Stimulated activated CD4-positive, alpha-beta T cell treated with anti-CD3 and anti-CD28 coated beads, Interleukin-1b, Interleukin-23, amount 100 ng/mL, for 48 hours (primary cell): ENCODE data around the gene GNG8.
A peak's percentile ranks its signal among the peaks of the same experiment; 100 is the strongest.

Experiments used
- DNase-seq: peaks from one replicate; pipeline ENCODE4 v3.0.0-alpha.2; 2020

The GNG8 gene

GRCh38 chr19:46635920-46636761, at the start of gene GNG8:
Gene GNG8, minus strand, starts transcription at chr19:46636202. Its CDS starts 1,520 bp downstream, at chr19:46634682.
- DNase-seq: no peak

DNA sequence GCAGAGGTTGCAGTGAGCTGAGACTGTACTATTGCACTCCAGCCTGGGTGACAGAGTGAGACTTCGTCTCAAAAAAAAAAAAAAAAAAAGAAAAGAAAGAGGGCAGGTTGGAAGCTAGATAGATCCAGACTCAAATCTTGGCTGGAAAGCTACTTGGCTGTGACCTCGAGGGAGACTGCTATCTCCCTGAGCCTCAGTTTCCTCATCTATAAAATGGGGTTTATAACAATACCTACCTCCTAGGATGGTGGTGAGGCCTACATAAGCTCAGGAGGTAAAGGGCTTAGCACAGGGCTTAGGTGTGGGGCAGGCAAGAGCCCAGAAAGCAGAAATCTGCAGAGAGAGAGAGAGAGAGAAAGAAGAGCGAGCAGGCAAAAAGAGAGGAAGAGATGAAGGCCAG, 49.2 kb upstream of the GNG8 start:
- no peak for DNase-seq

DNA sequence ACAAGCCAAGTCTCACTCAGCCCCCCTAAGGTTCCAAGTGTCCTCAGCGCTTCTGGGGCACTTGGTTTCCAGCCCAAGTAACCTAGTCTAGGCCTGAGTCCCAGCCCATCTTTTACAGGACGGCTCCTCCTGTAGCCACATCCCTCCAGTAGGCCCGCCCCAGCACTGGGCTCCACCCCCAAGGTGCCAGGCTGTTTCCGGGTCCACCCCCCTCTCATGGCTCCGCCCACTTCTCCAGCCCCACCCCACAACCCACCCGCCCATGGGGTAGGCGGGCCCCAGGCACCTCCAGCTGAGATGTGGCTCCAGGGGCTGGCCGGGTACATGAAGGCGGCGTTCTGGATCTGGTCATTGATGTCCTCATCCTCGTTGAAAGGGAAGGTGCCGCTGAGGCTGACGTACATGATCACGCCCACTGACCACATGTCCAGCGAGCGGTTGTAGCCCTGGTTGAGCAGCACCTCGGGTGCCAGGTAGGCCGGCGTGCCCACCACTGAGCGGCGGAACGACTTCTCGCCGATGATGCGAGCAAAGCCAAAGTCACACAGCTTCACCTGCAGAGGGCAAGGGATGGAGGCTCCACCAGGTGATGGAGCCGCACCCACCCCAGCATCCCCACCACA, 42.2 kb upstream of the GNG8 start:
- peak; percentile 72 for DNase-seq

DNA sequence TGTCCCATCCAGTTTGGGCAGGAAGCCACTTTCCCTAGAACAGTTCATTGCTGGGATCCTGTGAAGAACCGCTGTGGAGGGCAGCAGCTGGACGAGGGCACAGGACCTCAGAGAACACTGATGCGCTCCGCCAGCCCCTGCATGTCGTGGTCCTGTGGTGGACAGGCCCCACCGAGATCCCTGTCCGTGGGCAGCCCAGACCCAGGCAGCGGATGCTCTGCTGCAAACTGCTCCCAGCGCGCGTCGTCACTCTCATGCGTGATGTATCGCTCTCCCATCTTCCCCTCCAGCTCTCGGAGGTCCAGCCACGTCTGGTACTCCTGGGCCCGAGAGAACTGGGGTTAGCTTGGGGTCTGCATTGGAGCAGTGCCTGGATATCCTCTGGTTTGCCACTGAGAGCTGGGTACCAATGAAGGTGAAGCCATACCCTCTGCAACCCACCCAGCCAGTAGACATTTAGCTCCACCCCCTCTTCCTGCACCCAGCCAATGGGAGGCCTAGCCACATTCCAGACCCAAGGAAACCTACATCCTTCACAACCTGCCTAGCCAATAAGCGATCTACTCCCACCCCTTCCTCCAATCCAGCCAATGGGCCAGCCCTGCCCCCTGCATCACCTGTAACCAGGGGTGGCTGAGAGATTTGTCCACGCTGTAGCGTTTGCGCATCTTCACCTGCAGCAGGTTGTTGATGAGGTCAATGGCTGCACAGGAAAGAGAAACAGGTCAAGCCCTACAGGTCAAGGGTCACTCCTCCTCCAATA, 38.6 kb upstream of the GNG8 start:
- DNase-seq: no peak

DNA sequence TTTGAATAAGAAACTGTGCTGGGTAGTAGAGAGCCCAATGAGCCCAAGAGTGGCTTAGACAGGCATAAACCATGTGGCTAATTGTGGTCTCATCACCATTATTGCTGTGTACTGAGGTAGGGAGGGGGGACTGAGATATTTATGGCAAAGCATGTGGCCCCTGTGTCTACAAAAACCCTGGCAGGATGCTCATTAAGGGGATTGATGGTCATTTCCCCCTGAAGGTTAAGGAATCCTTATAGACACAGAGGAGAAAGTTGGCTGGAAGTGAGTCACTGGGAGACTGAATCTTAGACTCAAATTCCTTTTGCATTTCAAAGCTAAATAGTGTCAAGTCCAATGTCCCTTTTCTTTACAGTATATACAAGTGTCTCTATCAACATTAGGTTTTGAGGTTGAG, 34.8 kb upstream of the GNG8 start:
- no peak for DNase-seq

DNA sequence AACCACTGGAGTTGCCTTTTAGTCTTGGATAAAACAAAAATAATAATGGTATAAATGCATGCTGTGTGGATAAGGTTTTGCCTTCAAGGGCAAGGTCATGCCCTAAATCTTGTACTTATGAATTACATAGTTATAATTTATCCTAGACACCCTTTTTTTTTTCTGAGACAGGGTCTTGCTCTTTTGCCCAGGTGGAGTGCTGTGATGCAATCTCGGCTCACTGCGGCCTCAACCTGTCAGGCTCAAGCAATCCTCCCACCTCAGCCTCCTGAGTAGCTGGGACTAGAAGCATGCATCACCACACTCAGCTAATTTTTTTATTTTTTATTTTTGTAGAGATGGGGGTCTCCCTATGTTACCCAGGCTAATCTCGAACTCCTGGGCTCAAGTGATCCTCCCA, 32.7 kb upstream of the GNG8 start:
- no peak for DNase-seq

DNA sequence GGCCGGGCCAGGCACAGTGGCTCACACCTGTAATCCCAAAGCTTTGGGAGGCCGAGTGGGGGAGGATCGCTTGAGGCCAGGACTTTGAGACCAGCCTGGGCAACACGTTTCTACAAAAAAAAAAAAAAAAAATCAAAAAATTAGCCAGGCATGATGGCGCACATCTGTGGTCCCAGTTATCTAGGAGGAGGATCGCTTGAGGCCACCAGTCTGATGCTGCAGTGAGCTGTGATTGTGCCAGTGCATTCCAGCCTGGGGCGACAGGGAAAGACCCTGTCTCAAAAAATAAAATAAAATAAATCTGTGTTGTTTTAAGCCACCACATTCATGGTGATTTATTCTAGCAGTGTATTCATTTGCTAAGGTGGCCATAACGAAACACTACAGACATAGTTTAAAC, 29.1 kb upstream of the GNG8 start:
- DNase-seq: no peak

GRCh38 chr19:46661735-46662592, 26.0 kb upstream of the GNG8 start:
- DNase-seq: peak; percentile 83

DNA sequence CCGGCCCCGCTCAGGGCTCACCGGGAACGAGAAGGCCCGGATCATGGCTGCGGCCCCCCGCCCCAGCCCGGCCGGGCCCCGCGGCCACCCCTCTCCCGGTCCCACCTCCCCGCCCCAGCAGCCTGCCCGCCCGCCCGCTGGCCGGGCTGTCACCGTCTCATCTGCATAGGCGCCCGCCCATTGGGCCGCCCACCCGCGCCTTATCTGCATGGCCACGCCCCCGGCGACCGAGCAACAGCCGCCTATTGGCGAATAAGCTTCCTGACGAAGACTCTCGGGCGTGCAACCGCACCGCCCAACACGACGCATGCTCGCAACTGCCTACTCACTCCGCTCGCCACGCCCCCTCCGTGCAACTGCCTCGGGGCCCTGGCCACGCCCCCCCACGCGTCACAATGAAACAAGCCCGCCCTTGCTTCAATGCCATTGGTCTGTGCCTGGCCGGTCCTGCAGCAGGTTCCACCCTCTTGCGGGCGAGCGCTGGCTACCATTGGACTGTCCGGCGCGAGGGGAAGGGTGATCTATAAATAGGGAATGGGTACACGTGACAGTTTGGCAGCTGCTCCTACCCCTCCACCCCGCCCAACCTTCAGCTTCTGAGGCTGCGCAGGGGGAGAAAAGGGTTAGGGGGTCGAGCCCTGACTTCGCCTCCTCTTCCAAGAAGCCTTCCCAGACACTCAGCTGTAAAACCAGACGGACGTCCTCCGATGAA, 25.2 kb upstream of the GNG8 start, which contains the start of gene DACT3:
DACT3 (minus strand) TSS at position 163 of the 712 bp plus-strand sequence; CDS start at position 45, 118 bp downstream.
- DNase-seq: peak; percentile 100

GRCh38 chr19:46660551-46661019, 24.6 kb upstream of the GNG8 start:
- no peak for DNase-seq

DNA sequence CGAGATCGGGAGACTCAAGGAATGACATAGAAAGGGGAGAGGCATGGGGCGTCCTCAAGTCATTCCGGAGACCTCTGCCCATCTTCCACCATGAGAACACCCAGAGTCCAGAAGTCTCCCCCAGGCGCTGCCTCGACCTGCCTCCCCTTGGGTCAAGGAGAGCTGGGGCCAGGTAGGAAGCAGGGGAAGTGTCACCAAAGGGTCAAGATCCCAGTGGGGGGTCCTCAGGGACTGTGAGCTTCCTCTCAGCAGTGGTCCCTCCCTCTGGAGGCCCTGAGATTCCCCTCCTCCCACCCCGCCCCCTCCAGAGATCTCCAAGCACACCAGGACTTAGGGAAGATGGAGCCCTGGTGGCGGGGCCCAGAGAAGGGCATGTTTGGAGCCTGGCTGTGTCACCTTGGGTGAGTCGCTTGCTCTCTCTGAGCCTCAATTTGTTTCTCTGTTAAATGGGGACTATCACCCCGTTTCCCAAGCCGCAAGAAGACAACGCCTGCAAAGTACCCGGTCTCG, 24.1 kb upstream of the GNG8 start:
- DNase-seq: peak; percentile 4

DNA sequence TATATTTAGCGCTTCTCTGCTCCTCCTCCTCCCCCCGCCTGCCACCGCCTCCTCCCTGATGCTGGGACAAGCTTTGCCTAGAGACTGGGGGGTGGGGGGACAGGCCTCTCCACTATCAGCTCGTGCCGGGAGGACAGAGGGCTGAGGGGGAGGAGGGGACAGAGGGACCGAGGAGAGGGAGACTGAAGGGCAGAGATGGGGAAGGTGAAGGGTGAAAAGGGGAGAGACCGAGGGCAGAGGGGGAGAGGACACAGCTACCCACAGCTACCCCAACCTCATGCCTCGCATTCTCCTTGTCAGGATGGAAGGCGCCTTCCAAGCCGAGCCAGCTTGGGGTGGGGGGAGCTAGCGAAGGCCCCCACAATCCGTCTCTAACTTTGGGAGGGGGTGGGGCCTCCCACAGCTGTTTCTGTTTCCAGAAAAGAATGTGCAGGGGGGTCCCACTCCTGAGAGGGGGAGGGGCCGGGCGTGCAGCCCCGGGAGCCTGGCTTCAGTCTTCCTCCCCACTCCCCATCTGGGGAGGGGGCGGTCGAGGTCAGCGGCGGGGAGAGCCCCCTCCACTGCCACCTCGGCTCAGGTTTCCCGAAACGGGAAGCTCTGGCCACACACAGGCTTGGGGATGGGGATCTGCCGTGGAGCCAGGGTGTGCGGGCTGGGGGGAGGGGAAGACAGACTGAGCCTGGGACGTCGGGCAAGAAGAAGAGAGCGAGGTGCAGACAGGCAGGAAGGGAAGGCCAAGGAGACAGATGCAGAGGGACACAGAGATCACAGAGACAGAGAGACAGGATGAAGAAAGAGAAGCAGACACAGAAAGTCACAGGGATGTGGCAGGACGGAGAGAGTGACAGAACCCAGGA, 23.4 kb upstream of the GNG8 start:
- DNase-seq: peak; percentile 15

DNA sequence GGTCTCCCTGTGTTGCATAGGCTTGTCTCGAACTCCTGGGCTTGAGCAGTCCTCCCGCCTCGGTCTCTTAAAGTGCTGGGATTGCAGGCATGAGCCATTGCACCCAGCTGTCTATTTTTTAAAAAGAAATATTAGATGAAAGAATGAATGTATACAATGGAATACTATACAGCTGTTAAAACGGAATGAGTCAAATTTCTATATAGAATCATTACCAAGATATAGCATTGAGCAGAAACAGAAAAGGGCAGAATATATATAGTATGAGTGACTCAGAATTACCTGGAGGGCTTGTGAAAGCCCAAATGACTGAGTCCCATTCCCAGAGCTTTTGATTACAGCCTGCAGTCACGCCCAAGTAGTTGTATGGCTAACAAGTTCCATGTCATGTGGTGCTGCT, 20.5 kb upstream of the GNG8 start:
- peak; percentile 42 for DNase-seq

GRCh38 chr19:46654621-46655152, 18.7 kb upstream of the GNG8 start:
- DNase-seq: no peak

GRCh38 chr19:46650445-46650844, 14.4 kb upstream of the GNG8 start:
- DNase-seq: no peak

DNA sequence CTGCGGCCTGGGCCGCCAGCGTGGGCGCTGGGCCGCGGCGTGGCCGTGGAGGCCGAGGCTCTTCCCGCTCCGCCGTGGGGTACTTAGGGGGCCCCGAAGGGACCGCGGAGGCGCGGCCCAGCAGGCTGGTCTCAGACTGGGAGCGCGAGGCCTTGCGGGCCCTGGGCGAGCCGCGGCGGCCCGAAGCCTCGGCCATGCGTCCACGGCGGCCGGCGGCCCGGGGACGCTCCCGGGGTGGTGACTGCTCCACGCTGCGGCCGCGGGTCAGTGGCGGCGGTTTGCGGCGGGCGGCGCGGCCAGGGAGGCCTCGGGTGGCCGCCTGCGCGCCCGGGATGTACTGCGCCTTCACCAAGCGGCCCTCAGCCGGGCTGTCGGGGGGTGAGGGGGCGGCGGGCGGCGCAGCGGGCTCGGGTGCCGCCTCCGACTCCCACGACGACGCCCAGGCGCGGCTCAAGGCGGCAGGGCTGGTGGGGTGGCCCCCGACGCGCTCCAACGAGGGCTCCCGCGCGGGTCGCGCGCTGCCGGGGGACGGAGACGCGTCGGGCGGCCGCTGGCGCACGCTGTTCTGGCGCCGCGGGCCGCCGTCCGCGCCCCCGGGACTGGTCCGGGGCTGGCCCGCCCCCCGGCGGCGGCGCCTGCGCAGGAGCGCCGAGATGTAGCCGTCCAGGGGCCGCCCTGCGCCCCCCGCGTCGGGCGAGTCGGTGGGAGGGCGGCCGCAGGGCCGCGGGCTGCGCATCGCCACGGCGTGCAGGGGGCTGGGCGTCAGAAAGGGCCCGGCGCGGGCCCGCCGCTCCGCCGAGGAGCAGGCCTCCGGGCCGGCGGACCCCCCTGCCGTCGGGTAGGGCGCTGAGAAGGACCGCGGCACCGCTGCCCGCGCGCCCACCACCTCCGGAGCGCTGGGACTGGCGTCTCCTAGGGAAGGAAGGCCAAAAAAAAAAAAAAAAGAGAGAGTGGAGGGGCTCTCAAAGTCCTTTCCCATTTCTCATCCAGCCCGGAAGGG, 13.3 kb upstream of the GNG8 start:
- no peak for DNase-seq

DNA sequence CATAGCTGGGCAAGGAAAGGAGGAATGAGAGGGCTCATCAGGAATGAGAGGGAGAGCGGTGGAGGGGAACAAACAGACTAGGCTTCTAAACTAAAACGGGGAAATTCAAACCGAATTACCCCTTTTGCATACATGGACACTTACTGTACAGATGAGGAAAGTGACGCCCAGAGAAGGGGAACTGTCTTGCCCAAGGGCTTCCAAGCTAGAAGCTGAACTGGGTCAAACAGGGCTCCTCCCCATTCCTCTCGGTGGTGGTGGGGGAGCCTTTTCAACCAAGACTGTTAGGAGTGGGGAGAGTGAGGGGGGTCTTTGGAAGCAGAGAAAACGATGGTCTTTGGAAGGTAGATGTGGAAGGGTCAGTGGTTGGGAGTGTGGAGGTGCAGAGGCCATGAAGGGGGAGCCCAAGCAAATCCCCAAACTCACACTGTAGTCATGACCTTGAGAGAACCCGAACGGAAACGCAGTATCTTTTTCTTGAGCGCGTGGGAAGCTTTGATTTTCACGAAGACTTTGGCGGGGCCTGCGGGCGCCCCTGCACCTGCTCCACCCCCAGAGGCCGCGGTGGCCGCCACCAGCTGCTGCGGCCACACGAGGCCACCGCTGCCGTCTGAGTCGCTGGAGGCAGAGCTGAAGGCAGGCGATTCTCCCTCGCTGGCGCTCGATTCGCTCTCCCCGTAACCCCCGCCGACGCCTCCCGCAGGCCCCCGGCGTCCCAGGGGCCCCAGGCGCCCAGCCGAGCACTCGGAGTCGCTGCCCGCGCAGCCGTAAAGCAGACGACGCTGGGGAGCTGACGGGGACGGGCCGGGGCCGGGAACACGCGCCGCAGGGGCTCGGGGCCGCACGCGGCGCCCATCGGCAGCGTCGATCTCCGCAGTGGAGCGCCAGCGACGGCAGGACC, 12.3 kb upstream of the GNG8 start:
- no peak for DNase-seq

GRCh38 chr19:46646402-46646801, 10.4 kb upstream of the GNG8 start:
- no peak for DNase-seq
